NT2/D1 (cell line): ENCODE data around the gene ENO2.

Source experiments
- DNase-seq: peaks from one replicate; pipeline ENCODE4 v3.0.0-alpha.2; 2011; ENCODE audit warnings: low read depth, low spot score
- H3K27me3 ChIP-seq: 2 replicates; pipeline ENCODE4 v1.6.0; 2011; ENCODE audit warnings: mild to moderate bottlenecking; ENCODE audit not compliant: insufficient read length, insufficient read depth
- H3K36me3 ChIP-seq: 2 replicates; pipeline ENCODE4 v1.6.1; 2011; ENCODE audit warnings: mild to moderate bottlenecking, low read length, mixed read lengths; ENCODE audit not compliant: insufficient read depth, insufficient read length
- H3K4me1 ChIP-seq: 2 replicates; pipeline ENCODE4 v1.5.1; 2011; ENCODE audit not compliant: insufficient read depth, insufficient read length
- H3K4me3 ChIP-seq: 2 replicates; pipeline ENCODE4 v1.5.1; 2011; ENCODE audit warnings: low read depth; ENCODE audit not compliant: insufficient read length
- H3K9ac ChIP-seq: 2 replicates; pipeline ENCODE4 v1.6.0; 2011; ENCODE audit warnings: low read depth; ENCODE audit not compliant: insufficient read length
- H3K9me3 ChIP-seq: 2 replicates; pipeline ENCODE4 v1.5.1; 2011; ENCODE audit warnings: mild to moderate bottlenecking, low read length; ENCODE audit not compliant: insufficient read depth
- SUZ12 ChIP-seq: IDR thresholded peaks from 2 replicates; pipeline ENCODE4 v1.6.1; 2011; ENCODE audit not compliant: insufficient read length, insufficient read depth; ENCODE audit errors: extremely low read depth
- YY1 ChIP-seq: IDR thresholded peaks from 2 replicates; pipeline ENCODE4 v1.6.1; 2011; ENCODE audit not compliant: insufficient read length, insufficient read depth
- ZNF274 ChIP-seq: IDR thresholded peaks from 2 replicates; pipeline ENCODE4 v1.6.1; 2011; ENCODE audit warnings: mild to moderate bottlenecking, low read depth, low read length

The ENO2 gene

GRCh38 chr12:6952121-6952862, 37.9 kb downstream of the ENO2 start:
- DNase-seq, result no peak
- peaks cover 28% of the 10 kb centered on the region for H3K4me1 ChIP-seq
- peaks cover 8% of the 10 kb centered on the region for H3K36me3 ChIP-seq
- no peak for TF ChIP-seq ZNF274
- TF ChIP-seq SUZ12, result no peak
- TF ChIP-seq YY1, result no peak
- no peak overlapping the region for H3K4me3 ChIP-seq
- peak overlapping the region; percentile 39 for H3K9ac ChIP-seq
- no peaks in the 10 kb centered on the region for H3K9me3 ChIP-seq
- H3K27me3 ChIP-seq, result no peaks in the 10 kb centered on the region

- no peaks in the 10 kb centered on the region for H3K9me3 ChIP-seq
- peaks cover 2% of the 10 kb centered on the region for H3K36me3 ChIP-seq
- DNase-seq, result no peak
- no peak overlapping the region for H3K4me3 ChIP-seq
- H3K27me3 ChIP-seq, result no peaks in the 10 kb centered on the region
- peak overlapping the region; percentile 53 for H3K9ac ChIP-seq
- TF ChIP-seq YY1 (no peak), SUZ12 (no peak), ZNF274 (no peak)
- peaks cover 28% of the 10 kb centered on the region for H3K4me1 ChIP-seq
Observed at GRCh38 chr12:6952863-6953441, 38.6 kb downstream of the ENO2 start.

- Histone ChIP-seq H3K9ac (peak overlapping the region; percentile 53), H3K4me3 (no peak overlapping the region), H3K9me3 (no peaks in the 10 kb centered on the region), H3K4me1 (peaks cover 31% of the 10 kb centered on the region), H3K36me3 (peaks cover 2% of the 10 kb centered on the region), H3K27me3 (no peaks in the 10 kb centered on the region)
- TF ChIP-seq ZNF274, result no peak
- TF ChIP-seq YY1, result no peak
- TF ChIP-seq SUZ12, result no peak
- DNase-seq, result no peak
Observed at GRCh38 chr12:6953442-6954315, 39.3 kb downstream of the ENO2 start.

- H3K4me3 ChIP-seq, result no peak overlapping the region
Observed at GRCh38 chr12:6954316-6955107, 40.1 kb downstream of the ENO2 start.

DNA sequence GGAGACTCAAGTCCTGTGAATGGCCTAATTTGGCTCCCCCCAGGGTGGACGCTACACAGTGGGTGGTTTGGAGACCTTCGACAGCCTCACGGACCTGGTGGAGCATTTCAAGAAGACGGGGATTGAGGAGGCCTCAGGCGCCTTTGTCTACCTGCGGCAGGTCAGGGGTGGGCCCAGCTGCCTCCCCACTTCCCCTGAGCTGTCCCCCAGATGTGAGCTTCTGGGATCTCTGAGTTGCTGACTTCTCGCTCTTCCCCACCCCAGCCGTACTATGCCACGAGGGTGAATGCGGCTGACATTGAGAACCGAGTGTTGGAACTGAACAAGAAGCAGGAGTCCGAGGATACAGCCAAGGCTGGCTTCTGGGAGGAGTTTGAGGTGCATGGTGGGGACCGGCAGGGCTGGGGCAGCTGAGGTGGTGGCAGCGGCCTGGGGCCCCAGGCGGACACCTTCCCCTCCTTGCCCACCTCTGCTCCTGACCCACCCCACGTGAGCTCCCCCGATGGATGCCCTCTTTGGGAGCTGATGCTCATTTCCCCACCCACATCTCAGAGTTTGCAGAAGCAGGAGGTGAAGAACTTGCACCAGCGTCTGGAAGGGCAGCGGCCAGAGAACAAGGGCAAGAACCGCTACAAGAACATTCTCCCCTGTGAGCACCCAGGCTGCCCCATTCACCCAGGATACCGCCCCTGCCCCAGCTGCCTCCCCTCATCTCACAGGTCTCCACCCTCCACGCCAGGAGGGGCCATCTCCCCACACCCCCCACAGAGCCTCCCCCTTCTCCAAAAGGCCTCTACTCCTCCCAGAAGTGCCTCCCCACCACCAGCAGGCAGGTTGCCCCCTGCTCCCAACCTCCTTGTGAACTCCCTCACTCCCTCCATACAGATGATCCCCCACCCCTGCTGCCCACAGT, 41.0 kb downstream of the ENO2 start:
- peaks cover 42% of the 10 kb centered on the region for H3K4me1 ChIP-seq
- no peaks in the 10 kb centered on the region for H3K27me3 ChIP-seq
- no peak for DNase-seq
- H3K36me3 ChIP-seq, result peaks cover 5% of the 10 kb centered on the region
- no peaks in the 10 kb centered on the region for H3K9me3 ChIP-seq
- no peak overlapping the region for H3K4me3 ChIP-seq
- H3K9ac ChIP-seq, result peak overlapping the region; percentile 12
- TF ChIP-seq SUZ12 (no peak), YY1 (no peak), ZNF274 (no peak)

More at GRCh38 chr12:6954316-6955107, 40.1 kb downstream of the ENO2 start:
- Histone ChIP-seq H3K4me1 (peaks cover 37% of the 10 kb centered on the region), H3K27me3 (no peaks in the 10 kb centered on the region), H3K9me3 (no peaks in the 10 kb centered on the region), H3K36me3 (peaks cover 2% of the 10 kb centered on the region), H3K9ac (peak overlapping the region; percentile 26)
- TF ChIP-seq ZNF274 (no peak), SUZ12 (no peak), YY1 (no peak)
- DNase-seq, result no peak

GRCh38 chr12:6956021-6956727, 41.8 kb downstream of the ENO2 start:
- no peak overlapping the region for H3K4me3 ChIP-seq
- H3K27me3 ChIP-seq, result no peaks in the 10 kb centered on the region
- H3K9me3 ChIP-seq, result no peaks in the 10 kb centered on the region
- TF ChIP-seq YY1 (no peak), SUZ12 (no peak), ZNF274 (no peak)
- peaks cover 8% of the 10 kb centered on the region for H3K36me3 ChIP-seq
- H3K4me1 ChIP-seq, result peaks cover 48% of the 10 kb centered on the region
- no peak overlapping the region for H3K9ac ChIP-seq
- DNase-seq, result no peak
